ENCODE measurements around the gene DGCR6L.
"Not testable (repeated sequence)": the region's sequence is repeated elsewhere in the genome, so short reads cannot be mapped to it uniquely, and the experiment has no call there.

- not testable (repeated sequence) for TF ChIP-seq EZH2 (IDR thresholded peaks at IDR 0.05; ENCODE audit: insufficient read depth, poor library complexity, severe bottlenecking); EZH2phosphoT487 (IDR thresholded peaks at IDR 0.05; ENCODE audit: insufficient read depth, low read depth)
These were observed 45.5 kb downstream of the DGCR6L start for GRCh38 chr22:20274374-20274773.
